Measurements from ENCODE around the gene TMC1. TPM values are rescaled to one million over a fixed set of nuclear protein-coding genes. Genes with fewer than 3 reads are reported as not detected.
"Not testable (repeated sequence)": the region's sequence is repeated elsewhere in the genome, so short reads cannot be mapped to it uniquely, and the experiment has no call there.

Gene TMC1
- total RNA-seq, 2 donors from 2014 or later: 0.09 TPM; not detected in 1

DNA sequence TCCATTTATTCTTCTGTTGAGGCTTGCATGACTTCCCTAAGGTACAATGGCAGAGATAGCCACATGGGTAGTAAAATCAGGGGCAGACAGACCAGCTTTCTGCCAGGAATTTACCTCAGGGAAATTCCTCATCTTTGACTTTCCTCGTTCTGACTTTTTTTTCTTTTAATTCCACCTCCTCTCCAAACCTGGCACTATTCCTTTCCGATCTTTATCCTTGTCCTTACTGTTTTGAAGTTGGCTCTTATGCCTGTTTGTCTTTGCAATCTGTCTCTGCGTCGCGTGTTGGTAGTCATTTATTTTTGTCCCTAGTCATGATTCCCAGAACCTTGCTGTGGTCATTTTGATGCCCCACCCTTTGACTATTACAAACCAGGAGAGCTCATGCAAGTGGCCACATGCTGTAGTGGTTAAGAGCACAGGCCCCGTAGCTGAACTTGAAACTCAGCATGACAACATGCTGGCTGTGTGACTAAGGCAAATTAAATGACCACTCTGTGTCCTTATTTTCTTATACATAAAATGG is 19.0 kb downstream of the TMC1 start:
- H3K4me1 ChIP-seq (ENCODE audit: control insufficient read depth, insufficient read depth, low read length): no peaks in the 10 kb centered on the region
- Mint-ChIP-seq H3K4me3 (no peak overlapping the region), H3K4me1 (peaks cover 3% of the 10 kb centered on the region), H3K27ac (no peak overlapping the region), H3K27me3 (ENCODE audit: insufficient read depth) (no peaks in the 10 kb centered on the region), H3K9me3 (peaks cover 19% of the 10 kb centered on the region), H3K36me3 (ENCODE audit: low read depth) (no peaks in the 10 kb centered on the region)
- H3K9me3 ChIP-seq (ENCODE audit: control insufficient read depth, low read length): peaks cover 8% of the 10 kb centered on the region
- no peak overlapping the region for H3K9ac ChIP-seq (ENCODE audit: extremely low read depth, low read length, poor library complexity, severe bottlenecking)
- DNase-seq: no peak
- no peaks in the 10 kb centered on the region for H3K36me3 ChIP-seq (ENCODE audit: control insufficient read depth, insufficient read depth, low read length)
- no peaks in the 10 kb centered on the region for H3K27me3 ChIP-seq (ENCODE audit: control insufficient read depth, insufficient read depth, low read length, poor library complexity, severe bottlenecking)
- H3K27ac ChIP-seq (ENCODE audit: low read depth, low read length): no peak overlapping the region
- H3K4me3 ChIP-seq (ENCODE audit: low read length): no peak overlapping the region
- TF ChIP-seq, protein P1, sequence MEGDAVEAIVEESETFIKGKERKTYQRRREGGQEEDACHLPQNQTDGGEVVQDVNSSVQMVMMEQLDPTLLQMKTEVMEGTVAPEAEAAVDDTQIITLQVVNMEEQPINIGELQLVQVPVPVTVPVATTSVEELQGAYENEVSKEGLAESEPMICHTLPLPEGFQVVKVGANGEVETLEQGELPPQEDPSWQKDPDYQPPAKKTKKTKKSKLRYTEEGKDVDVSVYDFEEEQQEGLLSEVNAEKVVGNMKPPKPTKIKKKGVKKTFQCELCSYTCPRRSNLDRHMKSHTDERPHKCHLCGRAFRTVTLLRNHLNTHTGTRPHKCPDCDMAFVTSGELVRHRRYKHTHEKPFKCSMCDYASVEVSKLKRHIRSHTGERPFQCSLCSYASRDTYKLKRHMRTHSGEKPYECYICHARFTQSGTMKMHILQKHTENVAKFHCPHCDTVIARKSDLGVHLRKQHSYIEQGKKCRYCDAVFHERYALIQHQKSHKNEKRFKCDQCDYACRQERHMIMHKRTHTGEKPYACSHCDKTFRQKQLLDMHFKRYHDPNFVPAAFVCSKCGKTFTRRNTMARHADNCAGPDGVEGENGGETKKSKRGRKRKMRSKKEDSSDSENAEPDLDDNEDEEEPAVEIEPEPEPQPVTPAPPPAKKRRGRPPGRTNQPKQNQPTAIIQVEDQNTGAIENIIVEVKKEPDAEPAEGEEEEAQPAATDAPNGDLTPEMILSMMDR (conservative IDR thresholded peaks at IDR 0.05): no peak
- WGBS, 2 experiments (ENCODE audit: insufficient coverage in 1 of 2, insufficient read length in 1 of 2): 67 to 77% methylated on average over 5 to 6 of the region's 6 CpGs

DNA sequence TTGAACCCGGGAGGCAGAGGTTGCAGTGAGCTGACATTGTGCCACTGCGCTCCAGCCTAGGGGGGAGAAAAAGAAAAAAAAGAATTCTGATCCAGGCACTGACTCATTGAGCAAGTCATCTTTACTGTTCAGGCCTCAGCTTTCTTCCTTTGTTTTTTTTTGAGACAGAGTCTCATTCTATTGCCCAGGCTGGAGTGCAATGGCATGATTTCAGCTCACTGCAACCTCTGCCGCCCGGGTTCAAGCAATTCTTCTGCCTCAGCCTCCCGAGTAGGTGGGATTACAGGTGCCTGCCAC is 21.1 kb downstream of the TMC1 start:
- not testable (repeated sequence) for H3K27ac ChIP-seq (ENCODE audit: low read depth, low read length); H3K36me3 Mint-ChIP-seq (ENCODE audit: low read depth); DNase-seq; H3K27me3 ChIP-seq (ENCODE audit: control insufficient read depth, insufficient read depth, low read length, poor library complexity, severe bottlenecking); H3K9me3 Mint-ChIP-seq; H3K4me1 Mint-ChIP-seq; H3K9me3 ChIP-seq (ENCODE audit: control insufficient read depth, low read length); H3K9ac ChIP-seq (ENCODE audit: extremely low read depth, low read length, poor library complexity, severe bottlenecking); H3K4me1 ChIP-seq (ENCODE audit: control insufficient read depth, insufficient read depth, low read length); H3K4me3 ChIP-seq (ENCODE audit: low read length); H3K27ac Mint-ChIP-seq; H3K36me3 ChIP-seq (ENCODE audit: control insufficient read depth, insufficient read depth, low read length); H3K4me3 Mint-ChIP-seq; H3K27me3 Mint-ChIP-seq (ENCODE audit: insufficient read depth)
- 94% methylated on average over 5 of the region's 5 CpGs; no CpG with 5 or more reads in 1 of the 2 experiments for WGBS, 2 experiments (ENCODE audit: insufficient coverage in 1 of 2, insufficient read length in 1 of 2)

DNA sequence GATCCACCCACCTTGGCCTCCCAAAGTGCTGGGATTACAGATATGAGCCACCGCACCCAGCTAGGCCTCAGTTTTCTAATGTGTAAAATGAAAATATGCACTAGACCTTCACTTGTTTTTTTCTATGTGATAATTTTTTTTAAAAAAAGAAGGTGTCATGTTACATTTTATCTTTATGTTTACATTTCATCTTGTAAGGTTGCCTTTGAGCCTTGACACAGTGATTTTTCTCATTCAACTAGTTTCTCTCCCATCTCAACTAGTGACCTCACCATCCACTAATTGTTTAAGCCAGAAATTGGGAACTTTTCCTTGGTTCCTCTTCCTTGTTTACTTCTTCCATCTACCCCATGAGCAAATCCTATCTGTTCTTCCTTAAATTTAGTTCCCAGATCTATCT is 21.5 kb downstream of the TMC1 start:
- H3K9me3 Mint-ChIP-seq: peaks cover under 1% of the 10 kb centered on the region
- H3K36me3 ChIP-seq (ENCODE audit: control insufficient read depth, insufficient read depth, low read length): no peaks in the 10 kb centered on the region
- DNase-seq: no peak
- no peak overlapping the region for H3K27ac Mint-ChIP-seq
- 93% methylated on average over 1 of the region's 1 CpG; no CpG with 5 or more reads in 1 of the 2 experiments for WGBS, 2 experiments (ENCODE audit: insufficient coverage in 1 of 2, insufficient read length in 1 of 2)
- no peak overlapping the region for H3K4me3 Mint-ChIP-seq
- H3K27ac ChIP-seq (ENCODE audit: low read depth, low read length): no peak overlapping the region
- no peaks in the 10 kb centered on the region for H3K27me3 ChIP-seq (ENCODE audit: control insufficient read depth, insufficient read depth, low read length, poor library complexity, severe bottlenecking)
- H3K4me1 ChIP-seq (ENCODE audit: control insufficient read depth, insufficient read depth, low read length): no peaks in the 10 kb centered on the region
- H3K9ac ChIP-seq (ENCODE audit: extremely low read depth, low read length, poor library complexity, severe bottlenecking): no peak overlapping the region
- no peaks in the 10 kb centered on the region for H3K36me3 Mint-ChIP-seq (ENCODE audit: low read depth)
- no peaks in the 10 kb centered on the region for H3K27me3 Mint-ChIP-seq (ENCODE audit: insufficient read depth)
- no peaks in the 10 kb centered on the region for H3K9me3 ChIP-seq (ENCODE audit: control insufficient read depth, low read length)
- H3K4me3 ChIP-seq (ENCODE audit: low read length): no peak overlapping the region
- peaks cover 3% of the 10 kb centered on the region for H3K4me1 Mint-ChIP-seq
- TF ChIP-seq, protein P1 (conservative IDR thresholded peaks at IDR 0.05): no peak

DNA sequence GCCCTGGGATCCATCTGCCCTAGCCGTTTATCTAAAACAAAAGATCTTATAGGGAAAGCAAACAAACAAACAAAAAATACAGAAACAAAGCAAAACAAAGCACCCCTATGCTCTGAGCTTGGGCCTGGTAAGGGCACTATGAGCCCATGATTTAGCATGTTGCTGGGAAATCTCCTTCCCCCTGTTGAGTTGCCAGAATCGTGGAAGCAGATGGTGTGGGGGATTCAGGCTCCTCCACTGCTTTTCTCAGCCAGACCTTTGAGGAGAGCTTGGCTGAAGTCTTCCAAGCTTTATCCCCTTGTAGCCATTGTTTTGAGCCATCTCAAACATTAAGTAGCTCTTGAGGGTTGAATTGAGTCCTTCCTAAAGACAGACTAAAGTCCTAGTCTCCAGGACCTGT is 29.9 kb downstream of the TMC1 start:
- no peaks in the 10 kb centered on the region for H3K27me3 Mint-ChIP-seq (ENCODE audit: insufficient read depth)
- H3K27ac Mint-ChIP-seq: no peak overlapping the region
- H3K9ac ChIP-seq (ENCODE audit: extremely low read depth, low read length, poor library complexity, severe bottlenecking): no peak overlapping the region
- no peaks in the 10 kb centered on the region for H3K36me3 ChIP-seq (ENCODE audit: control insufficient read depth, insufficient read depth, low read length)
- no peaks in the 10 kb centered on the region for H3K9me3 ChIP-seq (ENCODE audit: control insufficient read depth, low read length)
- TF ChIP-seq, protein P1 (conservative IDR thresholded peaks at IDR 0.05): no peak
- 82% methylated on average over 2 of the region's 2 CpGs; no CpG with 5 or more reads in 1 of the 2 experiments for WGBS, 2 experiments (ENCODE audit: insufficient coverage in 1 of 2, insufficient read length in 1 of 2)
- H3K4me1 Mint-ChIP-seq: no peaks in the 10 kb centered on the region
- H3K27ac ChIP-seq (ENCODE audit: low read depth, low read length): no peak overlapping the region
- no peaks in the 10 kb centered on the region for H3K9me3 Mint-ChIP-seq
- H3K4me3 ChIP-seq (ENCODE audit: low read length): no peak overlapping the region
- no peaks in the 10 kb centered on the region for H3K4me1 ChIP-seq (ENCODE audit: control insufficient read depth, insufficient read depth, low read length)
- no peak for DNase-seq
- H3K4me3 Mint-ChIP-seq: no peak overlapping the region
- H3K36me3 Mint-ChIP-seq (ENCODE audit: low read depth): no peaks in the 10 kb centered on the region
- H3K27me3 ChIP-seq (ENCODE audit: control insufficient read depth, insufficient read depth, low read length, poor library complexity, severe bottlenecking): no peaks in the 10 kb centered on the region
